ENCODE data around the gene HIP1. TPM values are rescaled to one million over a fixed set of nuclear protein-coding genes. Genes with fewer than 3 reads are reported as not detected.

Gene HIP1
- total RNA-seq, 1 experiment from 2014 or later = 43.3 TPM

- POLR2A ChIA-PET = no interaction called here
- Histone ChIP-seq H3K27ac (ENCODE audit: low read length) (no peak overlapping the region), H3K36me3 (ENCODE audit: control insufficient read depth, insufficient read depth, low read length) (no peaks in the 10 kb centered on the region), H3K4me1 (ENCODE audit: control insufficient read depth, insufficient read depth, low read length) (no peaks in the 10 kb centered on the region), H3K4me3 (ENCODE audit: low read depth in 2 of 2, low read length in 2 of 2) (no peak overlapping the region), H3K27me3 (ENCODE audit: control insufficient read depth, insufficient read depth, low read length) (no peaks in the 10 kb centered on the region), H3K9me3 (ENCODE audit: control insufficient read depth, insufficient read depth, low read depth, low read length) (no peaks in the 10 kb centered on the region)
- in situ Hi-C loops (cut with HindIII; ENCODE audit: low pct_unique_long_range_greater_than_20kb, low sequenced_read_pairs) (no loop called here), intact Hi-C loops (cut with micrococcal nuclease; ENCODE audit: unreplicated experiment) (no loop called here)
- CTCF ChIA-PET = no interaction called here
- TF ChIP-seq CTCF (IDR thresholded peaks at IDR 0.05) (no peak), REST (IDR thresholded peaks at IDR 0.05; ENCODE audit: insufficient read depth in 1 of 2, low read depth in 2 of 2, low read length in 1 of 2) (no peak), SIN3A (IDR thresholded peaks at IDR 0.05; ENCODE audit: borderline replicate concordance, insufficient read depth, low read depth, low read length) (no peak), POLR2AphosphoS5 (IDR thresholded peaks at IDR 0.05; ENCODE audit: low read depth, low read length) (no peak), TCF7L2 (IDR thresholded peaks at IDR 0.05; ENCODE audit: low read depth, low read length) (no peak)
- ATAC-seq = no peak
- BruUV-seq (replicated peaks) = no TSS peak
- DNase-seq (ENCODE audit: low read depth, low spot score) = no peak
Measured at GRCh38 chr7:75536940-75537538, 201.7 kb downstream of the HIP1 start.

- DNase-seq (ENCODE audit: low read depth, low spot score) = no peak
- intact Hi-C loops (cut with micrococcal nuclease; ENCODE audit: unreplicated experiment) = no loop called here
- H3K9me3 ChIP-seq (ENCODE audit: control insufficient read depth, insufficient read depth, low read depth, low read length) = no peaks in the 10 kb centered on the region
- no peaks in the 10 kb centered on the region for H3K36me3 ChIP-seq (ENCODE audit: control insufficient read depth, insufficient read depth, low read length)
- TF ChIP-seq REST (IDR thresholded peaks at IDR 0.05; ENCODE audit: insufficient read depth in 1 of 2, low read depth in 2 of 2, low read length in 1 of 2) (no peak), POLR2AphosphoS5 (IDR thresholded peaks at IDR 0.05; ENCODE audit: low read depth, low read length) (no peak), CTCF (IDR thresholded peaks at IDR 0.05) (no peak), SIN3A (IDR thresholded peaks at IDR 0.05; ENCODE audit: borderline replicate concordance, insufficient read depth, low read depth, low read length) (no peak), TCF7L2 (IDR thresholded peaks at IDR 0.05; ENCODE audit: low read depth, low read length) (no peak)
- POLR2A ChIA-PET = no interaction called here
- CTCF ChIA-PET = no interaction called here
- BruUV-seq (replicated peaks) = no TSS peak
- ATAC-seq = no peak
- H3K27me3 ChIP-seq (ENCODE audit: control insufficient read depth, insufficient read depth, low read length) = no peaks in the 10 kb centered on the region
- no peaks in the 10 kb centered on the region for H3K4me1 ChIP-seq (ENCODE audit: control insufficient read depth, insufficient read depth, low read length)
- no peak overlapping the region for H3K4me3 ChIP-seq (ENCODE audit: low read depth in 2 of 2, low read length in 2 of 2)
- H3K27ac ChIP-seq (ENCODE audit: low read length) = no peak overlapping the region
- in situ Hi-C loops (cut with HindIII; ENCODE audit: low pct_unique_long_range_greater_than_20kb, low sequenced_read_pairs) = no loop called here
Measured at GRCh38 chr7:75536491-75536890, 202.2 kb downstream of the HIP1 start.
